ENCODE results near the gene RNF151. TPM values are rescaled to one million over a fixed set of nuclear protein-coding genes. Genes with fewer than 3 reads are reported as not detected.

Gene RNF151
- total and polyA plus RNA-seq, 2 of the 13 experiments (the other 11 are each of a cell fraction or from before 2014, with no cell fraction given), result not detected

DNA sequence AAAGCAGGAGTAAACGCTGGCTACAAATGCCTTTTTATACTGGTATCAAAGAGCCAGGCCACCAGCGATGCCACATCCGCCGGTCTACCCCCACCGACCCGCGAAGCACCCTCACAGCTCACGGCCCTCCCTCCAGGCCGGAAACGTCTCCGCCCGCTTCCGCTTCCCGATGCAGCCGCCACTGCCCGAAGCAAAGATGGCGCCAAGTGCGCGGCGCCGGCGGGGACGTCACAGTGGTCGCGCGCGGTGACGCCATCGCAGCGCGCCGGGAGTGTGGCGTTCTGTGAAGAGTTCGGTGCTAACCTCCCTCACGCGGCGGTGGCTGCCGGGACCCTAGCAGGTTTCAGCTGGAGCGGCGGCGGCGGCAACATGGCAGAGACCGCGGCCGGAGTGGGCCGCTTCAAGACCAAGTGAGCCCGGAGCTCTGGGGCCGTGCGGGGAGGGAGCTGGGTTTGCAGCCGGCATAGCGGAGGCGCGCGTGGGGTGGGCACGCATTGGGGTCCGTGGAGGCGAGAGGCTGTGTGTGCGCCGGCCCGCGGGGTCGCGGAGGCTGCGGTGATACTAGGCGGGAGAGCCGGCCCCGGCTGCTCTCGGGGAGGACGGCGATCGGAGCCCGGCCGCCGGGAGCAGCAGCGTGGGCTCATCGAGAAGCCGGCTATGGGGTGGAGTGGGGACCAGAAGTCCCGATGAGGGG, 5.3 kb downstream of the RNF151 start, which contains the start of gene TBL3 (continued):
- TF ChIP-seq, protein P1, sequence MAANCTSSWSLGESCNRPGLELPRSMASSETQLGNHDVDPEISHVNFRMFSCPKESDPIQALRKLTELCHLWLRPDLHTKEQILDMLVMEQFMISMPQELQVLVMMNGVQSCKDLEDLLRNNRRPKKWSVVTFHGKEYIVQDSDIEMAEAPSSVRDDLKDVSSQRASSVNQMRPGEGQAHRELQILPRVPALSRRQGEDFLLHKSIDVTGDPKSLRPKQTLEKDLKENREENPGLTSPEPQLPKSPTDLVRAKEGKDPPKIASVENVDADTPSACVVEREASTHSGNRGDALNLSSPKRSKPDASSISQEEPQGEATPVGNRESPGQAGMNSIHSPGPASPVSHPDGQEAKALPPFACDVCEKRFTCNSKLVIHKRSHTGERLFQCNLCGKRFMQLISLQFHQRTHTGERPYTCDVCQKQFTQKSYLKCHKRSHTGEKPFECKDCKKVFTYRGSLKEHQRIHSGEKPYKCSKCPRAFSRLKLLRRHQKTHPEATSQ (CRISPR knock-in tag; IDR thresholded peaks at IDR 0.05; ENCODE audit: borderline replicate concordance), result no peak
- TF ChIP-seq KDM5A (IDR thresholded peaks at IDR 0.05; ENCODE audit: borderline replicate concordance, low read length), result peak; percentile 99
- TF ChIP-seq ZBTB3 (CRISPR knock-in tag; IDR thresholded peaks at IDR 0.05; ENCODE audit: borderline replicate concordance, low read depth), result peak; percentile 75; the same call in 1 of the 2 replicates
- TF ChIP-seq, protein P2, sequence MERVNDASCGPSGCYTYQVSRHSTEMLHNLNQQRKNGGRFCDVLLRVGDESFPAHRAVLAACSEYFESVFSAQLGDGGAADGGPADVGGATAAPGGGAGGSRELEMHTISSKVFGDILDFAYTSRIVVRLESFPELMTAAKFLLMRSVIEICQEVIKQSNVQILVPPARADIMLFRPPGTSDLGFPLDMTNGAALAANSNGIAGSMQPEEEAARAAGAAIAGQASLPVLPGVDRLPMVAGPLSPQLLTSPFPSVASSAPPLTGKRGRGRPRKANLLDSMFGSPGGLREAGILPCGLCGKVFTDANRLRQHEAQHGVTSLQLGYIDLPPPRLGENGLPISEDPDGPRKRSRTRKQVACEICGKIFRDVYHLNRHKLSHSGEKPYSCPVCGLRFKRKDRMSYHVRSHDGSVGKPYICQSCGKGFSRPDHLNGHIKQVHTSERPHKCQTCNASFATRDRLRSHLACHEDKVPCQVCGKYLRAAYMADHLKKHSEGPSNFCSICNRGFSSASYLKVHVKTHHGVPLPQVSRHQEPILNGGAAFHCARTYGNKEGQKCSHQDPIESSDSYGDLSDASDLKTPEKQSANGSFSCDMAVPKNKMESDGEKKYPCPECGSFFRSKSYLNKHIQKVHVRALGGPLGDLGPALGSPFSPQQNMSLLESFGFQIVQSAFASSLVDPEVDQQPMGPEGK (CRISPR knock-in tag; IDR thresholded peaks at IDR 0.05), result peak; percentile 83
- no peak for TF ChIP-seq ZNF720 (CRISPR knock-in tag; IDR thresholded peaks at IDR 0.05)
- TF ChIP-seq, protein P3, sequence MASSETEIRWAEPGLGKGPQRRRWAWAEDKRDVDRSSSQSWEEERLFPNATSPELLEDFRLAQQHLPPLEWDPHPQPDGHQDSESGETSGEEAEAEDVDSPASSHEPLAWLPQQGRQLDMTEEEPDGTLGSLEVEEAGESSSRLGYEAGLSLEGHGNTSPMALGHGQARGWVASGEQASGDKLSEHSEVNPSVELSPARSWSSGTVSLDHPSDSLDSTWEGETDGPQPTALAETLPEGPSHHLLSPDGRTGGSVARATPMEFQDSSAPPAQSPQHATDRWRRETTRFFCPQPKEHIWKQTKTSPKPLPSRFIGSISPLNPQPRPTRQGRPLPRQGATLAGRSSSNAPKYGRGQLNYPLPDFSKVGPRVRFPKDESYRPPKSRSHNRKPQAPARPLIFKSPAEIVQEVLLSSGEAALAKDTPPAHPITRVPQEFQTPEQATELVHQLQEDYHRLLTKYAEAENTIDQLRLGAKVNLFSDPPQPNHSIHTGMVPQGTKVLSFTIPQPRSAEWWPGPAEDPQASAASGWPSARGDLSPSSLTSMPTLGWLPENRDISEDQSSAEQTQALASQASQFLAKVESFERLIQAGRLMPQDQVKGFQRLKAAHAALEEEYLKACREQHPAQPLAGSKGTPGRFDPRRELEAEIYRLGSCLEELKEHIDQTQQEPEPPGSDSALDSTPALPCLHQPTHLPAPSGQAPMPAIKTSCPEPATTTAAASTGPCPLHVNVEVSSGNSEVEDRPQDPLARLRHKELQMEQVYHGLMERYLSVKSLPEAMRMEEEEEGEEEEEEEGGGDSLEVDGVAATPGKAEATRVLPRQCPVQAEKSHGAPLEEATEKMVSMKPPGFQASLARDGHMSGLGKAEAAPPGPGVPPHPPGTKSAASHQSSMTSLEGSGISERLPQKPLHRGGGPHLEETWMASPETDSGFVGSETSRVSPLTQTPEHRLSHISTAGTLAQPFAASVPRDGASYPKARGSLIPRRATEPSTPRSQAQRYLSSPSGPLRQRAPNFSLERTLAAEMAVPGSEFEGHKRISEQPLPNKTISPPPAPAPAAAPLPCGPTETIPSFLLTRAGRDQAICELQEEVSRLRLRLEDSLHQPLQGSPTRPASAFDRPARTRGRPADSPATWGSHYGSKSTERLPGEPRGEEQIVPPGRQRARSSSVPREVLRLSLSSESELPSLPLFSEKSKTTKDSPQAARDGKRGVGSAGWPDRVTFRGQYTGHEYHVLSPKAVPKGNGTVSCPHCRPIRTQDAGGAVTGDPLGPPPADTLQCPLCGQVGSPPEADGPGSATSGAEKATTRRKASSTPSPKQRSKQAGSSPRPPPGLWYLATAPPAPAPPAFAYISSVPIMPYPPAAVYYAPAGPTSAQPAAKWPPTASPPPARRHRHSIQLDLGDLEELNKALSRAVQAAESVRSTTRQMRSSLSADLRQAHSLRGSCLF (CRISPR knock-in tag; IDR thresholded peaks at IDR 0.05; ENCODE audit: borderline replicate concordance), result no peak
- TF ChIP-seq ELF1 (CRISPR knock-in tag; IDR thresholded peaks at IDR 0.05), result peak; percentile 99
- TF ChIP-seq RELA (CRISPR knock-in tag; IDR thresholded peaks at IDR 0.05), result peak; percentile 91
- TF ChIP-seq KLF12 (CRISPR knock-in tag; IDR thresholded peaks at IDR 0.05; ENCODE audit: borderline replicate concordance), result peak; percentile 95
- TF ChIP-seq FOXA3 (CRISPR knock-in tag; IDR thresholded peaks at IDR 0.05), result peak; percentile 71
- TF ChIP-seq, protein P4, sequence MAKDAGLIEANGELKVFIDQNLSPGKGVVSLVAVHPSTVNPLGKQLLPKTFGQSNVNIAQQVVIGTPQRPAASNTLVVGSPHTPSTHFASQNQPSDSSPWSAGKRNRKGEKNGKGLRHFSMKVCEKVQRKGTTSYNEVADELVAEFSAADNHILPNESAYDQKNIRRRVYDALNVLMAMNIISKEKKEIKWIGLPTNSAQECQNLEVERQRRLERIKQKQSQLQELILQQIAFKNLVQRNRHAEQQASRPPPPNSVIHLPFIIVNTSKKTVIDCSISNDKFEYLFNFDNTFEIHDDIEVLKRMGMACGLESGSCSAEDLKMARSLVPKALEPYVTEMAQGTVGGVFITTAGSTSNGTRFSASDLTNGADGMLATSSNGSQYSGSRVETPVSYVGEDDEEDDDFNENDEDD (CRISPR knock-in tag; IDR thresholded peaks at IDR 0.05; ENCODE audit: borderline replicate concordance), result peak; percentile 87
- peak; percentile 94 for TF ChIP-seq ZNF331 (CRISPR knock-in tag; IDR thresholded peaks at IDR 0.05)
- TF ChIP-seq NCOR1 (IDR thresholded peaks at IDR 0.05; ENCODE audit: borderline replicate concordance, low read length), result no peak; the same call in 1 of the 2 replicates
- TF ChIP-seq, protein P5, sequence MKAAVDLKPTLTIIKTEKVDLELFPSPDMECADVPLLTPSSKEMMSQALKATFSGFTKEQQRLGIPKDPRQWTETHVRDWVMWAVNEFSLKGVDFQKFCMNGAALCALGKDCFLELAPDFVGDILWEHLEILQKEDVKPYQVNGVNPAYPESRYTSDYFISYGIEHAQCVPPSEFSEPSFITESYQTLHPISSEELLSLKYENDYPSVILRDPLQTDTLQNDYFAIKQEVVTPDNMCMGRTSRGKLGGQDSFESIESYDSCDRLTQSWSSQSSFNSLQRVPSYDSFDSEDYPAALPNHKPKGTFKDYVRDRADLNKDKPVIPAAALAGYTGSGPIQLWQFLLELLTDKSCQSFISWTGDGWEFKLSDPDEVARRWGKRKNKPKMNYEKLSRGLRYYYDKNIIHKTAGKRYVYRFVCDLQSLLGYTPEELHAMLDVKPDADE (CRISPR knock-in tag; IDR thresholded peaks at IDR 0.05), result 0 out of 2 replicates have a peak, but pooled peaks have one; percentile 8
- peak; percentile 72; the same call in 1 of the 2 replicates for TF ChIP-seq ZNF839 (CRISPR knock-in tag; IDR thresholded peaks at IDR 0.05; ENCODE audit: borderline replicate concordance)

Measured in HepG2 (cell line).